ENCODE data around the gene PLEKHA3. TPM values are rescaled to one million over a fixed set of nuclear protein-coding genes. Genes with fewer than 3 reads are reported as not detected.
A peak's percentile ranks its signal among the peaks of the same experiment; 100 is the strongest.

Gene PLEKHA3
- total RNA-seq, 1 experiment from 2014 or later = 25.9 TPM

DNA sequence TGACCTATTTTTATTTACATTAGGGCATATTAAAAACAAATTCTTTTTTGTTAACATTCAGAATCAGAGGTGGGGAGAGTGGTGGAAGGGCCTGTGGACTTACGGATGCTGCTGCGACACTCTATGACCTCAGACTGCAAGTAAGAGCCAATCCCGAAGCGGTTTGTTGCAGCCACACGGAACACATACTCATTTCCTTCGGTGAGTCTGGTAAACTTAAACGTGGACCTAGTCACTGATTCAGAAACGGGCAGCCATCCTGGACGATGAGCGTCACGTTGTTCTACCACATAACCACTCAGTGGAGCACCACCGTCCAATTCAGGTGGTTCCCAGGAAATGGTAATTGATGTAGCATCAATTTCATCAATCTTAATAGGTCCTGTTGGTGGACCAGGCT is 61.9 kb downstream of the PLEKHA3 start:
- no peak overlapping the region for H3K14ac ChIP-seq (ENCODE audit: insufficient read depth, low read length)
- H3K23ac ChIP-seq (ENCODE audit: insufficient read length, low read depth, low read length) = no peak overlapping the region
- no peaks in the 10 kb centered on the region for H3K79me1 ChIP-seq (ENCODE audit: insufficient read depth, low read depth, low read length, poor library complexity, severe bottlenecking)
- no peaks in the 10 kb centered on the region for H4K20me1 ChIP-seq (ENCODE audit: control insufficient read depth, insufficient read depth, insufficient read length)
- H3K18ac ChIP-seq (ENCODE audit: insufficient read length, low read depth, low read length) = no peak overlapping the region
- H3K79me2 ChIP-seq (ENCODE audit: insufficient read depth, low read length) = no peaks in the 10 kb centered on the region
- no peak overlapping the region for H3K56ac ChIP-seq (ENCODE audit: insufficient read length, low read depth, low read length)
- H4K8ac ChIP-seq (replicated peaks; ENCODE audit: insufficient read length, low read depth, low read length) = no peak overlapping the region
- no peak overlapping the region for H2BK5ac ChIP-seq (ENCODE audit: insufficient read length, low read length)
- no peak overlapping the region for H4K91ac ChIP-seq (ENCODE audit: insufficient read length, low read depth, low read length)
- DNase-seq = no peak
- no peaks in the 10 kb centered on the region for H3K9me3 ChIP-seq (ENCODE audit: control insufficient read depth, low read depth, low read length)
- H3K4ac ChIP-seq (ENCODE audit: low read depth, low read length) = no peak overlapping the region
- H3K27me3 ChIP-seq (ENCODE audit: insufficient read depth, low read length) = no peaks in the 10 kb centered on the region
- H3K27me3 Mint-ChIP-seq (ENCODE audit: low read depth) = no peaks in the 10 kb centered on the region
- no peak overlapping the region for H3K27ac ChIP-seq (ENCODE audit: insufficient read length, low read depth, low read length)
- H3K4me1 ChIP-seq (ENCODE audit: insufficient read depth, low read length) = no peaks in the 10 kb centered on the region
- WGBS (ENCODE audit: extremely low coverage, insufficient read length, low lambda C conversion rate) = no CpG with 5 or more reads among the region's 12 CpGs
- H3K9me3 Mint-ChIP-seq = no peaks in the 10 kb centered on the region
- no peak overlapping the region for H2AK5ac ChIP-seq (ENCODE audit: insufficient read length, low read length)
- H3K9ac ChIP-seq (ENCODE audit: extremely low read depth, insufficient read length, low read length) = no peak overlapping the region
- peak overlapping the region in 1 of 3 experiments; percentile 74; a peak in 1 of 7 replicates for H3K27ac Mint-ChIP-seq
- H3T11ph ChIP-seq (ENCODE audit: low read length) = no peak overlapping the region
- H2AFZ ChIP-seq (ENCODE audit: low read length) = no peak overlapping the region
- no peak overlapping the region for H2BK15ac ChIP-seq (ENCODE audit: low read depth, low read length)
- H3K23me2 ChIP-seq (ENCODE audit: insufficient read length, low read depth, low read length, poor library complexity, severe bottlenecking) = no peaks in the 10 kb centered on the region
- peaks cover 12 to 76% (median 46%) of the 10 kb centered on the region in 3 experiments; a peak in 6 of 7 replicates for H3K36me3 Mint-ChIP-seq (ENCODE audit: insufficient read depth in 1 of 3, low read depth in 3 of 3)
- TF ChIP-seq, protein P1, sequence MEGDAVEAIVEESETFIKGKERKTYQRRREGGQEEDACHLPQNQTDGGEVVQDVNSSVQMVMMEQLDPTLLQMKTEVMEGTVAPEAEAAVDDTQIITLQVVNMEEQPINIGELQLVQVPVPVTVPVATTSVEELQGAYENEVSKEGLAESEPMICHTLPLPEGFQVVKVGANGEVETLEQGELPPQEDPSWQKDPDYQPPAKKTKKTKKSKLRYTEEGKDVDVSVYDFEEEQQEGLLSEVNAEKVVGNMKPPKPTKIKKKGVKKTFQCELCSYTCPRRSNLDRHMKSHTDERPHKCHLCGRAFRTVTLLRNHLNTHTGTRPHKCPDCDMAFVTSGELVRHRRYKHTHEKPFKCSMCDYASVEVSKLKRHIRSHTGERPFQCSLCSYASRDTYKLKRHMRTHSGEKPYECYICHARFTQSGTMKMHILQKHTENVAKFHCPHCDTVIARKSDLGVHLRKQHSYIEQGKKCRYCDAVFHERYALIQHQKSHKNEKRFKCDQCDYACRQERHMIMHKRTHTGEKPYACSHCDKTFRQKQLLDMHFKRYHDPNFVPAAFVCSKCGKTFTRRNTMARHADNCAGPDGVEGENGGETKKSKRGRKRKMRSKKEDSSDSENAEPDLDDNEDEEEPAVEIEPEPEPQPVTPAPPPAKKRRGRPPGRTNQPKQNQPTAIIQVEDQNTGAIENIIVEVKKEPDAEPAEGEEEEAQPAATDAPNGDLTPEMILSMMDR (conservative IDR thresholded peaks at IDR 0.05) = no peak
- H3K4me2 ChIP-seq (ENCODE audit: insufficient read depth, insufficient read length, low read length) = no peak overlapping the region
- no peak overlapping the region for H2BK12ac ChIP-seq (ENCODE audit: insufficient read length, low read depth, low read length)
- H2BK20ac ChIP-seq (ENCODE audit: low read depth, low read length, poor library complexity, severe bottlenecking) = no peak overlapping the region
- H3K4me1 Mint-ChIP-seq = no peaks in the 10 kb centered on the region
- no peak overlapping the region for H4K5ac ChIP-seq (ENCODE audit: insufficient read length, low read depth, low read length)
- H3K4me3 Mint-ChIP-seq = no peak overlapping the region
- no peak overlapping the region for H2BK120ac ChIP-seq (ENCODE audit: low read depth, low read length, poor library complexity, severe bottlenecking)

All from H9 (cell line).